ENCODE data around the gene ERBB4.

DNA sequence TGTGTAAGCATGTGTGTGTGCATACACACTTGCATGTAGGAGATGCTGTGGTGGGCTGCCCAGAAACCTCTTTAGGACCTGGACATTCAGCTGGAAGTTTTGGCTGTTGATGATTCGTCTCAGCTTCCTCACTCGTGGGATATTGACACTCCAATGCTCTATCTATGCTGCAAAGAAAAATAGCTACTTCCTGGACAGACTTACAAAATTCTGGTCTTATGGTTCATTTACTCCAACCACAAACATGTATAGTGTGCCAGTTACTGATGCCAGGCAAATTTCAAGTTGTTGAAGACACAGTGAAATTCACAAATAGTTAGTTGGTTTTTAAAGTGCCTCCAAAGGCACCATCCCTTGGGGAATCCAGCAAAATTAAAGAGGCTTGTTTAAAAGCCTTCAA is 1099.6 kb downstream of the ERBB4 start:
- TF ChIP-seq BCLAF1 (IDR thresholded peaks at IDR 0.05) = no peak
- TF ChIP-seq, protein P1, sequence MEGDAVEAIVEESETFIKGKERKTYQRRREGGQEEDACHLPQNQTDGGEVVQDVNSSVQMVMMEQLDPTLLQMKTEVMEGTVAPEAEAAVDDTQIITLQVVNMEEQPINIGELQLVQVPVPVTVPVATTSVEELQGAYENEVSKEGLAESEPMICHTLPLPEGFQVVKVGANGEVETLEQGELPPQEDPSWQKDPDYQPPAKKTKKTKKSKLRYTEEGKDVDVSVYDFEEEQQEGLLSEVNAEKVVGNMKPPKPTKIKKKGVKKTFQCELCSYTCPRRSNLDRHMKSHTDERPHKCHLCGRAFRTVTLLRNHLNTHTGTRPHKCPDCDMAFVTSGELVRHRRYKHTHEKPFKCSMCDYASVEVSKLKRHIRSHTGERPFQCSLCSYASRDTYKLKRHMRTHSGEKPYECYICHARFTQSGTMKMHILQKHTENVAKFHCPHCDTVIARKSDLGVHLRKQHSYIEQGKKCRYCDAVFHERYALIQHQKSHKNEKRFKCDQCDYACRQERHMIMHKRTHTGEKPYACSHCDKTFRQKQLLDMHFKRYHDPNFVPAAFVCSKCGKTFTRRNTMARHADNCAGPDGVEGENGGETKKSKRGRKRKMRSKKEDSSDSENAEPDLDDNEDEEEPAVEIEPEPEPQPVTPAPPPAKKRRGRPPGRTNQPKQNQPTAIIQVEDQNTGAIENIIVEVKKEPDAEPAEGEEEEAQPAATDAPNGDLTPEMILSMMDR (IDR thresholded peaks at IDR 0.05 in 2 of 3, conservative IDR thresholded peaks at IDR 0.05 in 1 of 3; ENCODE audit: control insufficient read depth in 2 of 3, extremely low read depth in 1 of 3, insufficient read depth in 1 of 3, low read depth in 3 of 3, low read length in 3 of 3) = no peak
- no peak for TF ChIP-seq RB1 (IDR thresholded peaks at IDR 0.05; ENCODE audit: borderline replicate concordance)
- TF ChIP-seq IKZF2 (IDR thresholded peaks at IDR 0.05) = no peak
- no peak for TF ChIP-seq JUND (IDR thresholded peaks at IDR 0.05; ENCODE audit: low read depth, low read length)
- TF ChIP-seq BHLHE40 (IDR thresholded peaks at IDR 0.05; ENCODE audit: borderline replicate concordance in 1 of 2, low read depth in 2 of 2, low read length in 1 of 2) = no peak
- no peak for TF ChIP-seq ZBTB40 (IDR thresholded peaks at IDR 0.05; ENCODE audit: borderline replicate concordance)
- TF ChIP-seq EP300 (IDR thresholded peaks at IDR 0.05; ENCODE audit: borderline replicate concordance in 1 of 2, control insufficient read depth in 1 of 2, low read depth in 2 of 2, low read length in 2 of 2) = no peak
- no peak for TF ChIP-seq RFX5 (IDR thresholded peaks at IDR 0.05; ENCODE audit: low read depth, low read length)
